Liver (tissue), 9 donors: ENCODE results near the gene CDHR5. TPM values are rescaled to one million over a fixed set of nuclear protein-coding genes. Genes with fewer than 3 reads are reported as not detected.
A peak's percentile ranks its signal among the peaks of the same experiment; 100 is the strongest.

Experiments
- DNase-seq: peaks from one replicate; pipeline ENCODE4 v3.0.0-alpha.2; 2017; ENCODE audit warnings: low spot score
- H3K27ac ChIP-seq, 2 donors: one replicate each; pipeline ENCODE4 v1.7.0; 2013; ENCODE audit warnings: inconsistent platforms in 2 of 2, low read length in 2 of 2, control low read depth in 1 of 2, low read depth in 1 of 2, mild to moderate bottlenecking in 1 of 2
- H3K27me3 ChIP-seq, 4 donors: one replicate each; pipeline versions ENCODE4 v1.6.1 to v1.7.0; 2013; ENCODE audit warnings: low read length in 3 of 4, inconsistent platforms in 1 of 4, mild to moderate bottlenecking in 1 of 4, moderate library complexity in 1 of 4; ENCODE audit not compliant: control insufficient read depth in 4 of 4, insufficient read depth in 4 of 4
- H3K36me3 ChIP-seq, 4 donors: one replicate each; pipeline versions ENCODE4 v1.6.1 to v1.7.0; 2013; ENCODE audit warnings: low read length in 3 of 4, mild to moderate bottlenecking in 3 of 4, low read depth in 1 of 4, moderate library complexity in 1 of 4; ENCODE audit not compliant: control insufficient read depth in 4 of 4, insufficient read depth in 3 of 4
- H3K4me1 ChIP-seq, 4 donors: one replicate each; pipeline versions ENCODE4 v1.6.1 to v1.7.0; 2013; ENCODE audit warnings: low read length in 3 of 4, mild to moderate bottlenecking in 3 of 4, moderate library complexity in 1 of 4; ENCODE audit not compliant: control insufficient read depth in 4 of 4, insufficient read depth in 4 of 4
- H3K4me3 ChIP-seq, 3 donors: one replicate each; pipeline versions ENCODE4 v1.6.1 to v1.7.0; 2013; ENCODE audit warnings: low read length in 3 of 3, control low read depth in 1 of 3, low read depth in 1 of 3, mild to moderate bottlenecking in 1 of 3
- H3K9ac ChIP-seq, 2 donors: one replicate each; pipeline ENCODE4 v1.7.0; 2013; ENCODE audit warnings: low read length in 2 of 2, mild to moderate bottlenecking in 2 of 2, moderate library complexity in 2 of 2, control low read depth in 1 of 2, low read depth in 1 of 2
- H3K9me3 ChIP-seq, 4 donors: one replicate each; pipeline versions ENCODE4 v1.6.1 to v1.7.0; 2013; ENCODE audit warnings: low read length in 3 of 4; ENCODE audit not compliant: control insufficient read depth in 4 of 4
- ATF3 ChIP-seq: IDR thresholded peaks from 2 replicates; pipeline ENCODE4 v1.6.1; 2016; ENCODE audit warnings: antibody characterized with exemption
- EGR1 ChIP-seq, 2 donors: IDR thresholded peaks; 2 replicates each; pipeline ENCODE4 v1.6.1; 2016 to 2018; ENCODE audit warnings: antibody characterized with exemption in 2 of 2, low read depth in 2 of 2
- FOXA1 ChIP-seq: IDR thresholded peaks from 2 replicates; pipeline ENCODE4 v1.6.1; 2016; ENCODE audit warnings: antibody characterized with exemption
- FOXA2 ChIP-seq: IDR thresholded peaks from 2 replicates; pipeline ENCODE4 v1.6.1; 2016; ENCODE audit warnings: antibody characterized with exemption
- GABPA ChIP-seq, 2 donors: IDR thresholded peaks in 1 of 2; conservative IDR thresholded peaks in 1 of 2; 2 replicates each; pipeline ENCODE4 v1.6.1; 2016; ENCODE audit warnings: antibody characterized with exemption in 2 of 2, mild to moderate bottlenecking in 1 of 2, moderate library complexity in 1 of 2
- HNF4A ChIP-seq, 2 donors: conservative IDR thresholded peaks; 2 replicates each; pipeline ENCODE4 v1.6.1; 2016; ENCODE audit warnings: antibody characterized with exemption in 2 of 2, mild to moderate bottlenecking in 2 of 2
- HNF4G ChIP-seq: IDR thresholded peaks from 2 replicates; pipeline ENCODE4 v1.6.1; 2016; ENCODE audit warnings: antibody characterized with exemption
- JUND ChIP-seq, 2 donors: IDR thresholded peaks; 2 replicates each; pipeline ENCODE4 v1.6.1; 2016; ENCODE audit warnings: antibody characterized with exemption in 2 of 2
- MAX ChIP-seq: IDR thresholded peaks from 2 replicates; pipeline ENCODE4 v1.6.1; 2016; ENCODE audit warnings: antibody characterized with exemption
- NR2F2 ChIP-seq: IDR thresholded peaks from 2 replicates; pipeline ENCODE4 v1.6.1; 2016; ENCODE audit warnings: antibody characterized with exemption
- RAD21 ChIP-seq, 2 donors: IDR thresholded peaks; 2 replicates each; pipeline ENCODE4 v1.6.1; 2016; ENCODE audit warnings: antibody characterized with exemption in 2 of 2, mild to moderate bottlenecking in 2 of 2
- RXRA ChIP-seq, 2 donors: IDR thresholded peaks; 2 replicates each; pipeline ENCODE4 v1.6.1; 2017 to 2018; ENCODE audit warnings: antibody characterized with exemption in 2 of 2, mild to moderate bottlenecking in 1 of 2
- SP1 ChIP-seq: IDR thresholded peaks from 2 replicates; pipeline ENCODE4 v1.6.1; 2018; ENCODE audit warnings: antibody characterized with exemption, mild to moderate bottlenecking
- TAF1 ChIP-seq: conservative IDR thresholded peaks from 2 replicates; pipeline ENCODE4 v1.6.1; 2016; ENCODE audit warnings: antibody characterized with exemption, mild to moderate bottlenecking
- YY1 ChIP-seq: IDR thresholded peaks from 2 replicates; pipeline ENCODE4 v1.6.1; 2016; ENCODE audit warnings: antibody characterized with exemption, mild to moderate bottlenecking
- WGBS: extraction: QIAGEN DNeasy Blood & Tissue Kit; methylation state at CpG from one replicate; pipeline ENCODE4 v1.1.7; 2013; 5-methylcytosine and 5-hydroxymethylcytosine counted together
- polyA plus RNA-seq, 2 donors: library from polyadenylated mRNA; stranded (reverse) in 1 of 2; unstranded in 1 of 2; fragments of 200-250 nt in 1 of 2; fragments of >200 nt in 1 of 2; fragmentation: Nextera tagmentation in 1 of 2; extraction: Ambion mirVana in 1 of 2; gene quantifications; one replicate each; pipeline versions ENCODE4 v1.2.1 to v1.2.3, GENCODE V29; 2013 to 2015
- total RNA-seq, 2 donors: library from RNA; depleted of rRNA; stranded (reverse); fragments of >200 nt; gene quantifications; one replicate each; pipeline ENCODE4 v1.2.3, GENCODE V29; 2014
- TF ChIP-seq, protein P1 (sequence below): fragments of 150-350 bp; IDR thresholded peaks from 2 replicates; pipeline ENCODE4 v1.5.1; 2017; ENCODE audit warnings: improper control_type of control experiment, low read depth, low read length; ENCODE audit not compliant: missing input control
- TF ChIP-seq, protein P2 (sequence below): IDR thresholded peaks from 2 replicates; pipeline ENCODE4 v1.6.1; 2016; ENCODE audit warnings: antibody characterized with exemption, mild to moderate bottlenecking
- TF ChIP-seq, protein P3 (sequence below): IDR thresholded peaks from 2 replicates; pipeline ENCODE4 v1.6.1; 2016; ENCODE audit warnings: antibody characterized with exemption
- donor health status: healthy.
- donor health status: healthy.
- donor health status: healthy.
- donor health status: healthy.
- donor health status: healthy.

Gene CDHR5
- total and polyA plus RNA-seq, 4 donors = 29.4 to 86.2 (median 57.2) TPM

DNA sequence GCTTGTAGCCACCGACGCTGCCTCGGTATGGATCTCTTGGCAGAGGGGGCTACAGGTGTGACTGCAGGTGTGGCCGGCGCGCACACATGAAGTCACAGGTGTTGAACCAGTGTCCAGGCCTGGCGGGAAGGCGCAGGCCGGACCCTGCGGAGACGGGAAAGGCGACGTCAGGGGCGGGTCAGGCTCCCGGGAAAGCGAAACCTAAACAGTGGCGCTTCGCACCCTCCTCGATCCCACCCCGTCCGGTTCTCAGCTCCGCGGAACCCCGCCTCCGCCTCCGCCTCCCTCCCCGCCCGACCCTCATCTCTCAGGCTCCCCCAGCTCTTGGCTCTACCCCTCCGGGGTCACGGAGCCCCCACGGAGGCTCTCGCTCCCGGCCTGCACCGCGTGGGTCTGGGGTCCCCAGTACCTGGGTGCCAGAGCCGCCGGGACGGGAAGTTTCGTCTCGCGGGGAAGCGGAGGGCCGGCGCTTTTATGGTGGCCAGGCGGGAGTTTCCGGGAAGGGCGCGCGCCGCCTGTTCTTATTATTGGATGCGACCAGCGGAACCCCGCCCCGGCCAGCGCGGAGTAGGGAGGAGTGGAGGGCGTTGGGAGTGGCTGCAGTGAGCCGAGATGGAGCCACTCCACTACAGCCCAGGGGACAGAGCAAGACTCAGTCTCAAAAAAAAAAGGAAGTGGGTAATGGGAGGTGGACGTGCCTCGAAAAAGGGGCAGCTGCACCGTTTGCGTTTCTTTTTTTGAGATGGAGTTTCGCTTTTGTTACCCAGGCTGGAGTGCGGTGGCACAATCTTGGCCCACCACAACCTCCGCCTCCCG is 9.0 kb downstream of the CDHR5 start, which contains the start of gene IRF7:
Gene IRF7, minus strand, starts transcription at position 447 of the 816 bp plus-strand sequence. CDS start 586 bp downstream, outside the sequence.
- 6% methylated on average over 66 of the region's 66 CpGs for WGBS
- Histone ChIP-seq H3K36me3 (peaks cover 3 to 19% (median 11%) of the 10 kb centered on the region in 4 donors), H3K27ac (peak within 1 kb of the TSS; percentile 80 to 98), H3K9ac (peak within 1 kb of the TSS; percentile 51 to 96), H3K4me1 (peaks cover 15 to 58% (median 47%) of the 10 kb centered on the region in 4 donors), H3K27me3 (no peaks in the 10 kb centered on the region), H3K9me3 (no peaks in the 10 kb centered on the region), H3K4me3 (peak within 1 kb of the TSS; percentile 68 to 91 (median 70))
- TF ChIP-seq FOXA1 (no peak), TAF1 (peak; percentile 78), RXRA (IDR thresholded peaks at IDR 0.05) (peak; percentile 44 to 61), NR2F2 (peak; percentile 31), EGR1 (IDR thresholded peaks at IDR 0.05; ENCODE audit: low read depth in 2 of 2) (peak in 1 of 2 donors; percentile 68), HNF4A (conservative IDR thresholded peaks at IDR 0.05) (peak; percentile 16 to 39), SP1 (peak; percentile 75), YY1 (peak; percentile 90), FOXA2 (no peak), HNF4G (no peak), MAX (no peak), ATF3 (no peak), RAD21 (IDR thresholded peaks at IDR 0.05) (peak; percentile 46), JUND (IDR thresholded peaks at IDR 0.05) (no peak), GABPA (IDR thresholded peaks at IDR 0.05 in 1 of 2, conservative IDR thresholded peaks at IDR 0.05 in 1 of 2) (peak in 1 of 2 donors; percentile 82)
- TF ChIP-seq, protein P1, sequence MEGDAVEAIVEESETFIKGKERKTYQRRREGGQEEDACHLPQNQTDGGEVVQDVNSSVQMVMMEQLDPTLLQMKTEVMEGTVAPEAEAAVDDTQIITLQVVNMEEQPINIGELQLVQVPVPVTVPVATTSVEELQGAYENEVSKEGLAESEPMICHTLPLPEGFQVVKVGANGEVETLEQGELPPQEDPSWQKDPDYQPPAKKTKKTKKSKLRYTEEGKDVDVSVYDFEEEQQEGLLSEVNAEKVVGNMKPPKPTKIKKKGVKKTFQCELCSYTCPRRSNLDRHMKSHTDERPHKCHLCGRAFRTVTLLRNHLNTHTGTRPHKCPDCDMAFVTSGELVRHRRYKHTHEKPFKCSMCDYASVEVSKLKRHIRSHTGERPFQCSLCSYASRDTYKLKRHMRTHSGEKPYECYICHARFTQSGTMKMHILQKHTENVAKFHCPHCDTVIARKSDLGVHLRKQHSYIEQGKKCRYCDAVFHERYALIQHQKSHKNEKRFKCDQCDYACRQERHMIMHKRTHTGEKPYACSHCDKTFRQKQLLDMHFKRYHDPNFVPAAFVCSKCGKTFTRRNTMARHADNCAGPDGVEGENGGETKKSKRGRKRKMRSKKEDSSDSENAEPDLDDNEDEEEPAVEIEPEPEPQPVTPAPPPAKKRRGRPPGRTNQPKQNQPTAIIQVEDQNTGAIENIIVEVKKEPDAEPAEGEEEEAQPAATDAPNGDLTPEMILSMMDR = no peak
- TF ChIP-seq, protein P2, sequence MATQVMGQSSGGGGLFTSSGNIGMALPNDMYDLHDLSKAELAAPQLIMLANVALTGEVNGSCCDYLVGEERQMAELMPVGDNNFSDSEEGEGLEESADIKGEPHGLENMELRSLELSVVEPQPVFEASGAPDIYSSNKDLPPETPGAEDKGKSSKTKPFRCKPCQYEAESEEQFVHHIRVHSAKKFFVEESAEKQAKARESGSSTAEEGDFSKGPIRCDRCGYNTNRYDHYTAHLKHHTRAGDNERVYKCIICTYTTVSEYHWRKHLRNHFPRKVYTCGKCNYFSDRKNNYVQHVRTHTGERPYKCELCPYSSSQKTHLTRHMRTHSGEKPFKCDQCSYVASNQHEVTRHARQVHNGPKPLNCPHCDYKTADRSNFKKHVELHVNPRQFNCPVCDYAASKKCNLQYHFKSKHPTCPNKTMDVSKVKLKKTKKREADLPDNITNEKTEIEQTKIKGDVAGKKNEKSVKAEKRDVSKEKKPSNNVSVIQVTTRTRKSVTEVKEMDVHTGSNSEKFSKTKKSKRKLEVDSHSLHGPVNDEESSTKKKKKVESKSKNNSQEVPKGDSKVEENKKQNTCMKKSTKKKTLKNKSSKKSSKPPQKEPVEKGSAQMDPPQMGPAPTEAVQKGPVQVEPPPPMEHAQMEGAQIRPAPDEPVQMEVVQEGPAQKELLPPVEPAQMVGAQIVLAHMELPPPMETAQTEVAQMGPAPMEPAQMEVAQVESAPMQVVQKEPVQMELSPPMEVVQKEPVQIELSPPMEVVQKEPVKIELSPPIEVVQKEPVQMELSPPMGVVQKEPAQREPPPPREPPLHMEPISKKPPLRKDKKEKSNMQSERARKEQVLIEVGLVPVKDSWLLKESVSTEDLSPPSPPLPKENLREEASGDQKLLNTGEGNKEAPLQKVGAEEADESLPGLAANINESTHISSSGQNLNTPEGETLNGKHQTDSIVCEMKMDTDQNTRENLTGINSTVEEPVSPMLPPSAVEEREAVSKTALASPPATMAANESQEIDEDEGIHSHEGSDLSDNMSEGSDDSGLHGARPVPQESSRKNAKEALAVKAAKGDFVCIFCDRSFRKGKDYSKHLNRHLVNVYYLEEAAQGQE = peak; percentile 76
- TF ChIP-seq, protein P3, sequence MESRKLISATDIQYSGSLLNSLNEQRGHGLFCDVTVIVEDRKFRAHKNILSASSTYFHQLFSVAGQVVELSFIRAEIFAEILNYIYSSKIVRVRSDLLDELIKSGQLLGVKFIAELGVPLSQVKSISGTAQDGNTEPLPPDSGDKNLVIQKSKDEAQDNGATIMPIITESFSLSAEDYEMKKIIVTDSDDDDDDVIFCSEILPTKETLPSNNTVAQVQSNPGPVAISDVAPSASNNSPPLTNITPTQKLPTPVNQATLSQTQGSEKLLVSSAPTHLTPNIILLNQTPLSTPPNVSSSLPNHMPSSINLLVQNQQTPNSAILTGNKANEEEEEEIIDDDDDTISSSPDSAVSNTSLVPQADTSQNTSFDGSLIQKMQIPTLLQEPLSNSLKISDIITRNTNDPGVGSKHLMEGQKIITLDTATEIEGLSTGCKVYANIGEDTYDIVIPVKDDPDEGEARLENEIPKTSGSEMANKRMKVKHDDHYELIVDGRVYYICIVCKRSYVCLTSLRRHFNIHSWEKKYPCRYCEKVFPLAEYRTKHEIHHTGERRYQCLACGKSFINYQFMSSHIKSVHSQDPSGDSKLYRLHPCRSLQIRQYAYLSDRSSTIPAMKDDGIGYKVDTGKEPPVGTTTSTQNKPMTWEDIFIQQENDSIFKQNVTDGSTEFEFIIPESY = no peak
- DNase-seq = peak; percentile 88
